Measurements from ENCODE around the gene PLCXD1.

PLCXD1 gene

DNA sequence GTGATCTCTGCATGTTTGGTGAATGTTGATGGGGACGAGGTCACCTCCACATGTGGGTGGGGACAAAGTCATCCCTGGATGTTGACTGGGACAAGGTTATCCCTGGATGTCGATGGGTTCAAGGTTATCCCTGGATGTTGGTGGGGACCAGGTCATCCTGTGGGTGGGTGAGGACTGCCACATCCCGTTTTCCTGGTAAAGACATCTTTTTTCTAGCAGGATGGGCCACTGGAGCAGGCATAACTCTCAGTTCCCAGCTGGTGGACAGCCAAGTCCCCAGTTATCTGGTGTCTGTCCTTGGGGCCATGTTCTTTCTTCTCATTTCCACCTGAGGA lies 28.3 kb upstream of the PLCXD1 start:
- no peaks in the 10 kb centered on the region for H4K20me1 ChIP-seq (ENCODE audit: insufficient read depth, low read length)
- no peak overlapping the region for H3K27ac ChIP-seq (ENCODE audit: low read depth, low read length, poor library complexity, severe bottlenecking)
- TF ChIP-seq, protein P1, sequence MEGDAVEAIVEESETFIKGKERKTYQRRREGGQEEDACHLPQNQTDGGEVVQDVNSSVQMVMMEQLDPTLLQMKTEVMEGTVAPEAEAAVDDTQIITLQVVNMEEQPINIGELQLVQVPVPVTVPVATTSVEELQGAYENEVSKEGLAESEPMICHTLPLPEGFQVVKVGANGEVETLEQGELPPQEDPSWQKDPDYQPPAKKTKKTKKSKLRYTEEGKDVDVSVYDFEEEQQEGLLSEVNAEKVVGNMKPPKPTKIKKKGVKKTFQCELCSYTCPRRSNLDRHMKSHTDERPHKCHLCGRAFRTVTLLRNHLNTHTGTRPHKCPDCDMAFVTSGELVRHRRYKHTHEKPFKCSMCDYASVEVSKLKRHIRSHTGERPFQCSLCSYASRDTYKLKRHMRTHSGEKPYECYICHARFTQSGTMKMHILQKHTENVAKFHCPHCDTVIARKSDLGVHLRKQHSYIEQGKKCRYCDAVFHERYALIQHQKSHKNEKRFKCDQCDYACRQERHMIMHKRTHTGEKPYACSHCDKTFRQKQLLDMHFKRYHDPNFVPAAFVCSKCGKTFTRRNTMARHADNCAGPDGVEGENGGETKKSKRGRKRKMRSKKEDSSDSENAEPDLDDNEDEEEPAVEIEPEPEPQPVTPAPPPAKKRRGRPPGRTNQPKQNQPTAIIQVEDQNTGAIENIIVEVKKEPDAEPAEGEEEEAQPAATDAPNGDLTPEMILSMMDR (IDR thresholded peaks at IDR 0.05; ENCODE audit: low read length) = no peak
- TF ChIP-seq EZH2 (IDR thresholded peaks at IDR 0.05; ENCODE audit: borderline replicate concordance, low read length) = no peak
- H3K9ac ChIP-seq (ENCODE audit: low read length) = no peak overlapping the region
- no peaks in the 10 kb centered on the region for H3K36me3 ChIP-seq (ENCODE audit: insufficient read depth, low read length)
- H3K4me1 ChIP-seq (ENCODE audit: insufficient read depth, low read length, severe bottlenecking) = peaks cover 12% of the 10 kb centered on the region
- no peak overlapping the region for H3K4me3 ChIP-seq (ENCODE audit: low read depth, low read length, poor library complexity, severe bottlenecking)
- no peaks in the 10 kb centered on the region for H3K9me3 ChIP-seq (ENCODE audit: low read length)
- H2AFZ ChIP-seq (ENCODE audit: low read length) = no peak overlapping the region
- no peak overlapping the region for H3K4me2 ChIP-seq (ENCODE audit: low read length)
- H3K9me2 ChIP-seq (ENCODE audit: low read depth, low read length) = no peaks in the 10 kb centered on the region
- H3K79me2 ChIP-seq (ENCODE audit: insufficient read depth, low read length) = no peaks in the 10 kb centered on the region
- H3K27me3 ChIP-seq (ENCODE audit: insufficient read depth, low read length) = no peaks in the 10 kb centered on the region
- H3F3A ChIP-seq (ENCODE audit: insufficient read depth, low read length) = no peaks in the 10 kb centered on the region

DNA sequence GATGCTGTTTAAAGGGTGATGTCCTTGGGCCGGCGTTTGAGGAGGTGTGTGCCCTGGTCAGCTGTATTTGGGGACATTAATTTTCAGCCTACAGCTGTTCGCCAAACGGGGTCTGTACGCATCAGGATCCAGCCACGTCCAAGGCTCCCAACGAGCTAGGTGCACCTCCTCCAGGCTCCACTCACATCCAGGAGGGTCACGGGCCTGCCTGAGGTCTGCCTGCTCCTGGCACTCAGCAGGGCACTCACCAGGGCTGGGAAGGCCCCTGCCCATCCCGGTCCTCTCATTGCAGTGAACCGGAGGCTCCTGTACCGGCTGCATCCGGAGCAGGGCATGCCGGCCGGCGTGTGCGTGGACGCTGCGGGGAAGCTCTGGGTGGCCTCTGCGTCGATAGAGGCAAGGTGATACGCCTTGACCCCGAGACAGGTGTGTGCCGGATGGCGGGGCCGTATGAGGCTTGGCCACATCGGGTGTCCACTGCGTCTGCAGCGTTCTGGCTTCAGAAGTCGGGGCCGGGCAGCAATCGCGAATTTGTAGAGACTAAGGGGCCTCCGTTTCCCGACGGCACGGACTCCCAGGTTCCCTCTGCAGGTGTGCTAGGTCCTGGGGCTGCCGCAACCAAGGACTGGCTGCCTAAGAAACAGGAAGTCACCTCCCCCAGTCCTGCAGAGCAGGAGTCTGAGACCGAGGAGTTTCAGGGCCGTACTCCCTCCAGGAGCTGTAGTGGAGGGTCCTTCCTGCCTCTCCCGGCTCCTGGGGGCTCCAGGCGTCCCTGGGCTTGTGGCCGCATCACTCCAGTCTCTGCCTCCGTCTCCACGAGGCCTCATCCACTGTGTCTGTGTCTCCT lies 27.5 kb upstream of the PLCXD1 start:
- peaks cover 12% of the 10 kb centered on the region for H3K4me1 ChIP-seq (ENCODE audit: insufficient read depth, low read length, severe bottlenecking)
- no peaks in the 10 kb centered on the region for H3K9me3 ChIP-seq (ENCODE audit: low read length)
- H3K9me2 ChIP-seq (ENCODE audit: low read depth, low read length) = no peaks in the 10 kb centered on the region
- H3K9ac ChIP-seq (ENCODE audit: low read length) = no peak overlapping the region
- H3K4me2 ChIP-seq (ENCODE audit: low read length) = no peak overlapping the region
- no peak for TF ChIP-seq EZH2 (IDR thresholded peaks at IDR 0.05; ENCODE audit: borderline replicate concordance, low read length)
- TF ChIP-seq, protein P1 (IDR thresholded peaks at IDR 0.05; ENCODE audit: low read length) = no peak
- H4K20me1 ChIP-seq (ENCODE audit: insufficient read depth, low read length) = no peaks in the 10 kb centered on the region
- H3K79me2 ChIP-seq (ENCODE audit: insufficient read depth, low read length) = no peaks in the 10 kb centered on the region
- no peak overlapping the region for H2AFZ ChIP-seq (ENCODE audit: low read length)
- H3K36me3 ChIP-seq (ENCODE audit: insufficient read depth, low read length) = no peaks in the 10 kb centered on the region
- no peaks in the 10 kb centered on the region for H3K27me3 ChIP-seq (ENCODE audit: insufficient read depth, low read length)
- no peaks in the 10 kb centered on the region for H3F3A ChIP-seq (ENCODE audit: insufficient read depth, low read length)
- H3K27ac ChIP-seq (ENCODE audit: low read depth, low read length, poor library complexity, severe bottlenecking) = no peak overlapping the region
- H3K4me3 ChIP-seq (ENCODE audit: low read depth, low read length, poor library complexity, severe bottlenecking) = no peak overlapping the region

DNA sequence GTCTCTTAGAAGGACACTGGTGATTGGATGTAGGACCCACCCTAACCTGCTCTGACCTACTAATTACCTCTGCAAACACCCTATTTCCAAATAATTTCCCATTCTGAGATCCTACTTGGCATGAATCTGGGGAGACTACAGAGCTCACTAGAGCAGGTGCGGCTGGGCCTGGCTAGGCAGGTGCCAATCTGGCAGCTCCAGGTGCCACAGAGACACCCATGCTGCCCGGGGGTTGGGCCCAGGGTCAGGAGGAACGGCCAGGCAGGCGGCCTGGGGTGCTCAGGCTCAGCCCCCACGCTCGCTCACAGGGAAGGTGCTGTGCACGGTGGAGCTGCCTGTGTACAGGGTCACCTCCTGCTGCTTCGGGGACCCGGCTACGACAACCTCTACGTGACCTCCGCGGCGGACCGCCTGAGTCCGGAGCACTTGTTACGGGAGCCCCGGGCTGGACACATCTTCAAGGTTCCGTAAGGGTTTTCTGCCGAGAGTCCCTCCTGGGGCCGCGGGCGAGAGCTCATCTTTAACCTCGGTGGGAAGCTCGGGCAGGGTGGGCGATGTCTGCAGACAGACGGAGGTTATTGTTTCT lies 26.5 kb upstream of the PLCXD1 start:
- no peaks in the 10 kb centered on the region for H3F3A ChIP-seq (ENCODE audit: insufficient read depth, low read length)
- no peak overlapping the region for H2AFZ ChIP-seq (ENCODE audit: low read length)
- H3K9me2 ChIP-seq (ENCODE audit: low read depth, low read length) = no peaks in the 10 kb centered on the region
- H3K27ac ChIP-seq (ENCODE audit: low read depth, low read length, poor library complexity, severe bottlenecking) = no peak overlapping the region
- no peak for TF ChIP-seq EZH2 (IDR thresholded peaks at IDR 0.05; ENCODE audit: borderline replicate concordance, low read length)
- TF ChIP-seq, protein P1 (IDR thresholded peaks at IDR 0.05; ENCODE audit: low read length) = no peak
- no peaks in the 10 kb centered on the region for H3K27me3 ChIP-seq (ENCODE audit: insufficient read depth, low read length)
- H3K4me1 ChIP-seq (ENCODE audit: insufficient read depth, low read length, severe bottlenecking) = peaks cover 15% of the 10 kb centered on the region
- H3K79me2 ChIP-seq (ENCODE audit: insufficient read depth, low read length) = no peaks in the 10 kb centered on the region
- H3K4me3 ChIP-seq (ENCODE audit: low read depth, low read length, poor library complexity, severe bottlenecking) = no peak overlapping the region
- no peaks in the 10 kb centered on the region for H3K9me3 ChIP-seq (ENCODE audit: low read length)
- H3K36me3 ChIP-seq (ENCODE audit: insufficient read depth, low read length) = no peaks in the 10 kb centered on the region
- H3K9ac ChIP-seq (ENCODE audit: low read length) = no peak overlapping the region
- H4K20me1 ChIP-seq (ENCODE audit: insufficient read depth, low read length) = no peaks in the 10 kb centered on the region
- no peak overlapping the region for H3K4me2 ChIP-seq (ENCODE audit: low read length)
